Epithelial cell of esophagus (primary cell): ENCODE measurements around the gene STIM1.
"Not testable (repeated sequence)": the region's sequence is repeated elsewhere in the genome, so short reads cannot be mapped to it uniquely, and the experiment has no call there.

Experiments
- DNase-seq: peaks from one replicate; pipeline ENCODE4 v3.0.0; 2010; ENCODE audit warnings: low read depth
- H3K4me3 ChIP-seq: 2 replicates; pipeline ENCODE4 v1.5.1; 2011; ENCODE audit warnings: mild to moderate bottlenecking, low read length, control low read depth
- TF ChIP-seq, protein P1 (sequence below): IDR thresholded peaks from 2 replicates; pipeline ENCODE4 v1.5.1; 2011; ENCODE audit warnings: low read depth, mild to moderate bottlenecking, low read length, control low read depth, inconsistent platforms; ENCODE audit not compliant: insufficient read depth; ENCODE audit errors: missing control alignments

The STIM1 gene

DNA sequence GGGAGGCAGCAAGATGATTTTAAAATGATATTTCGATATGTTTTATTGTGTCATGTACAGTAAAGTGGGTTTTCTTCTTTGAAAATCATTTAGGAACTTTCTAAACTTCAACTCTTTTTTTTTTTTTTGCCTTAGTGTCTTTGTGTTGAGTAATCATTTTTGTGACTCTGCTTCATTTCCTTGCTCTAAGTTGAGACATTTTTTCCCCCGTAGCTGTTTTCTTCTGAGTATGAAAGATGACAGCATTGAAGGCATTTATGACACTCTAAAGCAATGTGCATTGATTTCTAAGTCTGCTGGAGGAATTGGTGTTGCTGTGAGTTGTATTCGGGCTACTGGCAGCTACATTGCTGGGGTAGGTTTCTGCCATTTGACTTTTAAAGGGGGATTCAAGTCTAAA is 262.6 kb downstream of the STIM1 start:
- no peak overlapping the region for H3K4me3 ChIP-seq
- TF ChIP-seq, protein P1, sequence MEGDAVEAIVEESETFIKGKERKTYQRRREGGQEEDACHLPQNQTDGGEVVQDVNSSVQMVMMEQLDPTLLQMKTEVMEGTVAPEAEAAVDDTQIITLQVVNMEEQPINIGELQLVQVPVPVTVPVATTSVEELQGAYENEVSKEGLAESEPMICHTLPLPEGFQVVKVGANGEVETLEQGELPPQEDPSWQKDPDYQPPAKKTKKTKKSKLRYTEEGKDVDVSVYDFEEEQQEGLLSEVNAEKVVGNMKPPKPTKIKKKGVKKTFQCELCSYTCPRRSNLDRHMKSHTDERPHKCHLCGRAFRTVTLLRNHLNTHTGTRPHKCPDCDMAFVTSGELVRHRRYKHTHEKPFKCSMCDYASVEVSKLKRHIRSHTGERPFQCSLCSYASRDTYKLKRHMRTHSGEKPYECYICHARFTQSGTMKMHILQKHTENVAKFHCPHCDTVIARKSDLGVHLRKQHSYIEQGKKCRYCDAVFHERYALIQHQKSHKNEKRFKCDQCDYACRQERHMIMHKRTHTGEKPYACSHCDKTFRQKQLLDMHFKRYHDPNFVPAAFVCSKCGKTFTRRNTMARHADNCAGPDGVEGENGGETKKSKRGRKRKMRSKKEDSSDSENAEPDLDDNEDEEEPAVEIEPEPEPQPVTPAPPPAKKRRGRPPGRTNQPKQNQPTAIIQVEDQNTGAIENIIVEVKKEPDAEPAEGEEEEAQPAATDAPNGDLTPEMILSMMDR = no peak
- peak; percentile 44 for DNase-seq

- TF ChIP-seq, protein P1 = no peak
- no peak overlapping the region for H3K4me3 ChIP-seq
- DNase-seq = no peak
Observed at GRCh38 chr11:4123218-4123617, 267.8 kb downstream of the STIM1 start.

DNA sequence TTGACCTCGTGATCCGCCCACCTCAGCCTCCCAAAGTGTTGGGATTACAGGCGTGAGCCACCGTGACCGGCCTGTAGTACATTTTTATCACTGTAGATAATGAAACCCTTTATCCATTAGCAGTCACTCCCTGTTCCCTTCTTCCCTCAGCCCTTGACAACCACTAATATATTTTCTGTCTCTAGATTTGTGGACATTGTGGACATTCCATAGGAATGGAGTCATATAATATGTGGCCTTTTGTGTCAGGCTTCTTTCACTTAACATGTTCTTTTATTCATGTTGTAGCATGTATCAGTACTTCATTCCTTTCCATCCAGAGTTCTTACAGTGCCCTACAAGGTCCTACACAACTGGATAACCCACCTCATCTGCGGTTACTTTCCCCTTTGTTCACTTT is 269.7 kb downstream of the STIM1 start:
- TF ChIP-seq, protein P1 = no peak
- DNase-seq = peak; percentile 78
- no peak overlapping the region for H3K4me3 ChIP-seq

GRCh38 chr11:4127357-4127756 is 271.9 kb downstream of the STIM1 start:
- no peak overlapping the region for H3K4me3 ChIP-seq
- no peak for DNase-seq
- TF ChIP-seq, protein P1 = no peak

GRCh38 chr11:4130219-4130618 is 274.8 kb downstream of the STIM1 start:
- peak; percentile 62 for DNase-seq
- not testable (repeated sequence) for H3K4me3 ChIP-seq

GRCh38 chr11:4134806-4135205 is 279.3 kb downstream of the STIM1 start:
- peak; percentile 55 for DNase-seq
- TF ChIP-seq, protein P1 = no peak

GRCh38 chr11:4138497-4138896 is 283.0 kb downstream of the STIM1 start:
- DNase-seq = no peak
- TF ChIP-seq, protein P1 = no peak
- H3K4me3 ChIP-seq = no peak overlapping the region

More at GRCh38 chr11:4134806-4135205, 279.3 kb downstream of the STIM1 start:
- no peak overlapping the region for H3K4me3 ChIP-seq

- no peak for DNase-seq
Observed at GRCh38 chr11:4140067-4140636, 284.7 kb downstream of the STIM1 start.

More at GRCh38 chr11:4140067-4140636, 284.7 kb downstream of the STIM1 start:
- TF ChIP-seq, protein P1 = no peak
- H3K4me3 ChIP-seq = no peak overlapping the region
